NCI-H2081 treated with DMSO at 0.1 percent for 48 hours (cell line): ENCODE data around the gene TSR3.

ENCODE experiments used
- DNase-seq: peaks from one replicate; lab custom pipeline; 2025; lab: John Stamatoyannopoulos, UW

The TSR3 gene

DNA sequence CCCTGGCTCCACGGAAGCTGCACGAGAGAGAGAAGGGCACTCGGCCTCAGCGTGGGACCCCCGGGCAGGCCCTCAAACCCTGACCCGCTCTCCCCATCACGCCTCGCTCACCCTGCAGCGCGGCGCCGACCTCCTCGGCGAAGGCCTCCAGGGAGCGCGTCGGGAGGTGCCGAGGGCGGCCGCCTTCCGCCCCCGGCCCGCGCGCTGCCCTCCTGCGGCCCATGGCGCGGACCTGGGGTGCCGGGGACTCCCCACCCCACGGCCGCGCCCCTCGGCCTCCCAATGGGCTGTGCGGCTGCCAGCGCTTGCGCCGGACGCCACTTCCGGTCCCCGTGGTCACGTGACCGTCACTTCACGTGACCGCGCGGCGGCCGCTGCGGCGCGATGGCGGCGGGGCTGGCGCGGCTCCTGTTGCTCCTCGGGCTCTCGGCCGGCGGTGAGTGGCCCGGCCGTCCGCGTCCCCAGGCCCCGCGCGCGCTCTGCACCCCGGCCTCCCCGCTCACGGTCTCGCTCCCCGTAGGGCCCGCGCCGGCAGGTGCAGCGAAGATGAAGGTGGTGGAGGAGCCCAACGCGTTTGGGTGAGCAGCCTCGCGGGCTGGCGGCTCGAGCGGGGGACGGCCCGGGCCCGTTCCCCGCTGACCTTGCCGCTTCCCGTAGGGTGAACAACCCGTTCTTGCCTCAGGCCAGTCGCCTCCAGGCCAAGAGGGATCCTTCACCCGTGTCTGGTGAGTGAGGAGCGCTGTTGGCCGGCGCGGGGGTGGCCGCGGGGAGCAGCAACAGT lies at the start of gene TSR3, which contains the start of gene GNPTG:
TSR3 (minus strand) TSS at position 297 of the 781 bp plus-strand sequence; CDS start at position 223, 74 bp downstream.
GNPTG (plus strand) TSS at position 350 of the 781 bp plus-strand sequence; CDS start at position 385, 35 bp downstream.
- no peak for DNase-seq

DNA sequence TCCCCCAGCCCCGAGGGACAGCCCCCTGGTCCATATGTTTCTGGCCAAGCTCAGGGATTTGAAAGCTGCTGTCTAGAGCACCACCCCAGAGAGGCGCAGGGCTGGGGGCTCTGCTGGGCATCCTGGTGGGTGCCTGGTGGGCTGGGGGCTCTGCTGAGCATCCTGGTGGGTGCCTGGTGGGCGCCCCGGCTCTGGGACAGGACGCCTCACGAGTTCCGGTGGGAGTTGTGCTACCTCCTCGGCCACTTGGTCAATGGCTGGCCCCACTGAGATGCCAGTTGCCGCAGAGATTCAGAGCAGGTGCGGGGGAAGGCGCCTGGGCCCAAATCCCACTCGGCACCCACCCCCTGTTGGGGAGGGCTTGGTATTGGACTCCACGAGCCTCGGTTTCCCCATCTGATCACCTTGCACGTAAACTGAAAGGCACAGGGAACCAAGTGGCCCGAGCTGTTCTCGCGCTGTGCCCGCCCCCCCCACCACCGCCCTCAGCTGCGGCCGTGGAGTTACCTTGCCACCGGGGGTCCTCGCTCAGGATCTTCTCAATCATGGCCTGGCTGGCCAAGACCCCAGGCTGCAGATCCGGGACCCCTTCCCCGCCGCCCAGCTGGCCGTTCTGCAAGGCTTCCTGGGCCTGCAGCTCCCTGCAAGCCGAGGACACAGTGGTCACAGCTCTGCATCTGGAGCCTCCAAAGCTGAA lies 49.5 kb upstream of the TSR3 start:
- no peak for DNase-seq

DNA sequence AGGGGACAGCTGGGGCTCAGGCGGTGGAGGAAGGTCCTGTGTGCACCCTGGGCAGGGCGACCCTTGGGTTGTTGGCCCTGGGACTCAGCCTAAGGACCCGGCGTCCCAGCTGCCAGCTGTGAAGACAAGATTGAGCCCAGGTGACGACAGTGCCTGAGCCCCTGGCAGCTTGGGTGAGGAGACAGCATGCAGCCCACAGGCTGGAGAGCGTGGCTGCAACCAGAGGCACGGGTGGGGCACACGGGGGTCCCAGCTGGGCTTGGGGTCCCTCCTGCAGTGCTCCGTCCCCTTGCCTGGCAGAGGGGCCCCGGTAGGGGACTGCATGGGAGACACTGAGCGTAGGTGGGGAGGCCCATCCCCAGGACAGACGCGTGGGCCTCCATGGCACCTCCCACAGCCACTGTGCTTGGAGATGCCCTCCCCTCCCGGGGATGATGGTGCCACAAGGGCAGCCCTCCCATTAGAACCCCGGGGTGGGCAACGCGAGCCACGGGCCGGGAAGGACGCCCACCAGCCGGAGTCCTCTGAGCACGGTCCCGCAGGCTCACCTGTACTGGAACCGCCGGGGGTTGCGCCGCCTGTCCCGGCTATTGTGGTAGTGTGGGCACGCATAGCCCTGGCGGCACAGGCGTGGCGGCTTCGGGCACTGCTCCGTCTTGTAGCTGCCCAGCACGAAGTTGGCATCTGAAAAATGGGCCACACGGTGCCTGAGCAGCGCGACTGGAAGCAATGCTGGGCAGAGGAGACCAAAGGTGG lies 47.3 kb upstream of the TSR3 start:
- DNase-seq, result no peak

DNA sequence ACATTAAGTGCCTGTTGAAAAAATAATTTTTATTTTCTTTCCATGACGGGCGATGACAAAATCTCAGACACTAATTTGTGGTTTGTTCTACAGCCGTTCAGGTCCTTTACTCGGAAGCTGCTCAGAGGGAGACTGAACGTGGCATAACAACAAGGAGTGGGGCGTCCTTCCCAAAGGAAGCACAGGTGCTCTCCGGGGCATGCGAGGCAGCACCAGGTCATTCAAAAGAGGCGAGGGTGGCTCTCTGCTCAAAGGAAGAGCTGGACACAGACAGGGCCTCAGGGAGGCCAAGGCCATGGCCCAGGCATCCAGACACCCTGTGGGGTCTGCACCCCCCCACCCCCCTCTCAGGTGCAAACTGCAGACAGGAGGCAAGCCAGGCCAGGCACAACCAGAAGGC lies 46.7 kb upstream of the TSR3 start:
- no peak for DNase-seq

DNA sequence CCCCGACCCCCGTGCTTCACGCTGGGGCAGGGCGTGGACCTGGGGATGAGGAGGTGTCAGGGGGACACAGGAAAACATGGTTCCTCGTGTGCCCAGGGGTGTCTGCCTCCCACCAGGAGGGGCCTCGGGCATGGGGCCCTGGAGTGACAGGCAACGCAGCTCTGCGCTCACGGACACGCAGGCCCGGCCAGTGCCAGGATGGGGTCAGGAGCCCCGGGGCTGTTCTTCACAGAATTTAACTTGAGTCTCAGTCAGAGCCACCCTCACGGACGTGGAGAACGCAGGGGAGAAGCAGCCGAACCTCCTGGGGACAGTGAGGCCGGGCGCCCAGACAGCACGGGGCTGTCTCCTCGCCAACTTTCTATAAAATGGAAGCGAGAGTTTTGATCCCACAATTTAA lies 46.1 kb upstream of the TSR3 start:
- DNase-seq, result no peak

DNA sequence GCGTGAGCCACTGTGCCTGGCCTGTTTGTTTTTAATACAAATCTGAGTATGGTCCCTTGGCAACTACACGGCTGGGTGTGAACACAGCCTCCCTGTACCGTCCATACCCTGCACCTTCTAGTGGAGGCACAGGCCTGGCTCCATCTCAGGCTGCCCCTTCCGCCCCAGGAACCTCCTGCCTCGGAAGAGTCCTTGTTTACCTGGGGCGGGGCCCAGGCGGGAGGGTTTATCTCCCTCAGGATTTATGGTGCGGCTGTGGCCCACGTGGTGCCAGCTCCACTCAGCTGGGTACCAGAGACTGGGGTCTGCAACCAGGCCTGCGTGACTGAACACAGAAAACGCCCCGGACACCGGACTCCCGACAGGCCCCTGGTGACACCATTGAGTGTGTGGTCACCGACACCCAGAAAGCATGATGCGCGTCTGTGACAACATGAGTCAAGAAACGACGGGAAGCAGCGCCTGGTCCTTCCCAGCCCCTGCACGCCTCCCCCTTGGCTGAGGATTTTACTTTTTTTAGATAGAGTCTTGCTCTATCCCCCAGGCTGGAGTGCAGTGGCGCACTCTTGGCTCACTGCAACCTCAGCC lies 43.9 kb upstream of the TSR3 start:
- no peak for DNase-seq

DNA sequence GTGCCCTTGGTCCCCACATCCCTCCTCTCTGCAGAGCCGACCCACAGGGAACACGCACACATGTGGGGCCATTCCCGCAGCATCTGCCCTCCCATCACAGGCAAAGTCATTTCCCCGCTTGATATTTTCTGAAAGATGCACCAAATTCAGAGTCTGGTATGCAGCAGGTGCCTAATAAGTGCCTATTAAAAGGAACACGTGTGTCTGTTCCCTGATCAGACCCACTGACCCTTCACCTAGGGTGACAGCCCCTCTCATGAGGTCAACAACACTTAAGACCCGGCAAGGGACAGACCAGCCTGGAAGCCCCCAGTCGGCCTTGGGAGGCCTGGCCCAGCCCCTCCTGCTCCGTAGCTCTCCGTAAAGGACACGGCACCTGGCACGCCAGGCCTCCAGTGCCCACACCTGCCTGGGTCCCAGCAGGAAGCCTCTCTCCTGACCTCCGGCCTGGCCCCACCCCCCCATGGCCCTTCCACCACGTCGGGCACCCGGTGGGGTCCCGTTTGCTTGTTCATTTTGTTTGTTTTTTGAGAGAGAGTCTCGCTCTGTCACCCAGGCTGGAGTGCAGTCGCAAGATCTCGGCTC lies 42.8 kb upstream of the TSR3 start:
- DNase-seq, result no peak

DNA sequence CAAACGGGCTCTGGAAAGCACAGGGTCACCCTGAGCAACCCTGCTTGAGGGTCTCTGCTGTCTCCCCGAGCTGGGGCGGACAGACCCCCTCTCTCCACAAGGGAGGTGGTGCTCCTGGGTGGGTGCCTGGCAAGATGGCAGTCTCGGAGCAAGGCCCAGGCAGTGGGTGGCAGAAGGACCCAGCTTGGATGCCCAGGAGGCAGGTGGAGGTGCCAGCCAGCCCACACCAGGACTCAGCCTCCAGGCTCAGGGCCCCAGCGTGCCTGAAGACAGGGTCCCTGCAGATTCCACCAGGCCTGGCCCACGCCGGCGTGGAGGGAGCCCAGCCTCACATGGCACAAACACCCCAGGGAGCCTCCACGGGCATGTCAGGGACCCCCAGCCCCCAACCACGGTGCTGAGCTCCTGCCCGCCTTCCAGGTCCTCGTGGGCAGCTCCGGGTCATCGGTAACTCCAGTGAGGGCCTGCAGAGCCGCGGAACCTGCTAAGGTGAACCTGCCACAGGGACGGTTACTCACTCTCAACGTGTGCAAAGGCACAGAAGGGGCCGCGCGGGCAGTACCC lies 42.0 kb upstream of the TSR3 start:
- DNase-seq, result no peak

DNA sequence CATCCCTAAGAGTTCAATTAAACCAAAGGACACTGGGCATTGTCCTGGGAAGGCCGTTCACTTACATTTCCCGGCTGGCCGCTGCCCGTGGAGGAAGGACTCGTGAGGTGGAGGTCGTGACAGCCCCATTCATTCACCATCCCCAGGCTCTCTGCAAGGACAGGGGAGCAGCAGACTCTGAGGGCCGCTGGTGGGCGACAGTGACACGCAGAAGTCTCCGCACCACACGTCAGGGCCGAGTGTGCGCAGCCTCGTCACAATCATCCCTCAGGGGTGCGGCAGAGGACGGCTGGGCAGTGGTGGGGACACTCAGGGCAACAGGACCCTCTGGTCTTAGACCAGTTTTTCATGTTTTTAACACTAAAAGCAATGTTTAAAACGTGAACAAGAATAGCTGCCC lies 41.1 kb upstream of the TSR3 start:
- DNase-seq, result no peak

DNA sequence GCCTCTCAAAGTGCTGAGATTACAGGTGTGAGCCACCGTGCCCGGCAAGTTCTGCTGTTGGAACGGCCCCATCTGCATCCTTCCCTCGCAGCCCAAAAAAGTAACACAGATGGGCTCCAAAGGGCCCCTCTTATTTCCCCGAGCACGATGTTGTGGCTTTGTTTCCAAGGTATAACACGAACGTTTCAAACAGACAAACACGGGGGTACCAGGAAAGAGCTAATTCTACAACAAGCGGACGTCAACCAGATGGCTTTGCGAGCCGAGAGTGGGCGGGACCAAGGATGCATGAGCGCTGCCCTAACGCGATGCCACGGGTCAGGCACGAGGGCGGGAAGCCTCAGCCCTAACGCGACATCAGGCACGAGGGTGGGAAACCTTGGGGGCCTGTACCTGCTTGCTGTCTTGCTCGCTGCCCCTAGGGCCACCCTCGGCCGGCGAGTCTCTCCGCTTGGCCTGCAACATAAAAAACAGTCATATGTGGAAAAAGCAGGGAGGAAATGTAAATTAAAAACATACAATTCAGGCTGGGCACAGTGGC lies 38.6 kb upstream of the TSR3 start:
- DNase-seq, result no peak

DNA sequence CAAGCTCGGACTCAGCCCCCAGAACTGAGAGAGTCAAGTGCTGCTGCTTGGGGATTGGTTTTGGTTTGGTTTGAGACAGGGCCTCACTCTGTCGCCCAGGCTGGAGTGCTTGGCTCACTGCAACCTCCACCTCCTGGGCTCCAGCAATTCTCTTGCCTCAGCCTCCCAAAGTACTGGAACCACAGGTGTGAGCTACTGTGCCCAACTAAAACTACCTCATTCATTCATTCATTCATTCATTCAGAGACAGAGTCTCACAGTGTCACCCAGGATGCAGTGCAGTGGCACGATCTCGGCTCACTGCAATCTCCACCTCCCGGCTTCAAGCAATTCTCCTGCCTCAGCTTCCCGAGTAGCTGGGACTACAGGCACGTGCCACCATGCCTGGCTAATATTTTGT lies 38.1 kb upstream of the TSR3 start:
- DNase-seq, result no peak

DNA sequence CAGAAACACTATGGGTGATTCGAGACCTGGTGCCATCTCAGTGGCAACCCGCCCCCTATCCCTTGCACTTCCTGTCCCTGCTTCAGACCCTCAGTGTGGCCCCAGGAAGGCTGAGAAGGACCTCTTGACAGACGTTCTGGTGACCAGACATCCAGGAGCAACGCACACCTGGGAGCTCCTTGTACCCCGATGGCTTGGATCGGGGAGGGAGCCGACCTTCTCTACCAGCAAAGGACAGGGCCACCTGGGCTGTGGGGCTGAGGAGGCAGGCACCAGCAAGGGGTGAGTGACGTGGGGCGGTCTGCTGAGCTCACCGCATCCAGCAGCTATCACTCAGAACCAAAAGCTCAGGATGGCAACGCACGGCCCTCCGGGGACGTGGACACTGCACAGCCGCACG lies 35.7 kb upstream of the TSR3 start:
- no peak for DNase-seq

DNA sequence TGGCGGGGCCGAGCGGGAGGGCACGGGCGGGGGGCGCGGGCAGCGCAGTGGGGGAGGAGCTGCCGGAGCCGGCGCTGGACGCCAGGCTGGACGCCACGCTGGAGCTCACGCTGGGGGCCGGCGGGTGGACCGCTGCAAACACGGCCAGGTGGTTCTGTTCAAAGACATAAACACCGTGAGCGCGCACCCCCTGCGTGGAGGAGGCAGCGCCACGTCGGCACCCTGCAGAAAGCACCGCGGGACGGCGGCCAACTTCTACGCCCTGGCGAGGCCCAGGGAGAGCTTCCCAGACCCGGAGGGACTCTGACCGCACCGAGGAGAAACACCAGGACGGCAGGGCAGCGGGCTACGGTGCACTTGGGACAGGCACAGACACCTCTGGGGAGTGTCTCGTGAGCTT lies 33.6 kb upstream of the TSR3 start:
- no peak for DNase-seq

DNA sequence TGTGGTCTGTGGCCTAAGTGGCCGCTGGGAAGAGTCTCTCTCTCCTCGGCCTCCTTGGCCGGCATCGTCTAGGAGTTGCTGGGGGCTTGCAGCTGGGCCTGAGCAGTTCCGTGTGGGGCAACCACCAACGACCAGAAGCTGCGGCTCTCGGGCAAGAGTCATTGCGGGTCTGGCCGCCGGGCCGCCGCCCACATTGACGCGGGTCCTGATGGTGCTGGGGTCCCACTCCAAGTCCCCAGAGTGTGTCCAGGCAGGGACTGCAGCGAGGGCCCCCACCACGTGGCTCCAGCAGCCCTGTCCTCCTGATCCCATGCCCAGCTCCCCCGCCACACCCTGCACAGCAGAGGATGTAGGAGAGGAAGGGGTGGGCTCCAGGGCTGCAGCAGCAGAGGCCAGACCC lies 31.9 kb upstream of the TSR3 start:
- no peak for DNase-seq

DNA sequence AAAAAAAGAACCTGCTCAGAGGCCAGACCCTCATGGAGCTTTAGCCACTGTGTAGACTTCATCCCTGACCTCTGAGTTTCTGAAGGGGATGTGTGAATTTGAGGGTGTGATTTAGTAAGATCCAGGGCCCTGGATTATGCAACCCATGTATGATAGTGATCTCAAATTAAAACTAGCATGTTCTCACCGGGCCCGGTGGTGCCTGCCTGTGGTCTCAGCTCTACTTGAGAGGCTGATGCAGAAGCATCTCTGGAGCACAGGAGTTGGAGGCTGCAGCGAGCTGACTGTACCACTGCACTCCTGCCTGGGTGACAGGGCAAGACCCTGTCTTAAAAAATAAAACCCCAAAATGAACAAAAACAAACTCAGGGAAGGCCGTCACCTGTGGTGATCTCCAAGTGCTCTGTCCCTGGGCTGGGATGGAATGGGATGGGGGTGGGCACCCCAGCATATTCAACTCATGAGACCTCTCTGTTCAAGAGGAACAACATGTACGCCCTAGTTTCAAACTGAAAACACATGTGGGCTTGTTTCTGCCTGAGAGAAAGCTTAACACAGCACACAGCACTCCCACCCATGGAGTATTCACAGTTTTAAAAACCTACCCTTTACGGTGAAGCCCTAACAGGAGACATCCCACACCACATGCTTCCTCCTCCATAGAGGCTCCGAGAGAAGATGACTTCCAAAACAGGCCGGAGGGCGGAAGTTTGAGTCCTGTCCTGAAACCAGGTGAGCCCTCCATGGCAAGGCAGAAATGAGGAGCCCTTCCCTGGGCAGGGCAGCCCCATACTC lies 30.1 kb upstream of the TSR3 start:
- DNase-seq, result no peak

DNA sequence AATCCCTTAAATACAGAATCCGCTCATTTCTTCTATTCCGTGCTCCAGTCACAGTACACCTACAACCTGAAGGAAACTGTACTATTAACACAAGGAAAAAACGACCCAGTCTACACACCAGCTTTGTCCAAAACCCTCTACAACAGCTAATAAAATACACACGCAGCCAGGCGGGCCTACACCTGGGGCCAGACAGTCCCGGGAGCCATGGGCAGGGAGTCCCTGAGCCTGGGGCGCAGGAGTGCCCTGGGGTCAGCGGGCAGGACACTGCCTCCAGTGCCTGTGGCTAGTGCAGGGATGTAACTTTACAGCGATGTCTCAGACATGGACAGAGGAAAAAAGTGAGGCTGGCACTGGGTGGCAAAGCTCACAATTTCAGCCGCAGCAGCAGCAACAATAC lies 28.5 kb upstream of the TSR3 start:
- DNase-seq, result no peak

DNA sequence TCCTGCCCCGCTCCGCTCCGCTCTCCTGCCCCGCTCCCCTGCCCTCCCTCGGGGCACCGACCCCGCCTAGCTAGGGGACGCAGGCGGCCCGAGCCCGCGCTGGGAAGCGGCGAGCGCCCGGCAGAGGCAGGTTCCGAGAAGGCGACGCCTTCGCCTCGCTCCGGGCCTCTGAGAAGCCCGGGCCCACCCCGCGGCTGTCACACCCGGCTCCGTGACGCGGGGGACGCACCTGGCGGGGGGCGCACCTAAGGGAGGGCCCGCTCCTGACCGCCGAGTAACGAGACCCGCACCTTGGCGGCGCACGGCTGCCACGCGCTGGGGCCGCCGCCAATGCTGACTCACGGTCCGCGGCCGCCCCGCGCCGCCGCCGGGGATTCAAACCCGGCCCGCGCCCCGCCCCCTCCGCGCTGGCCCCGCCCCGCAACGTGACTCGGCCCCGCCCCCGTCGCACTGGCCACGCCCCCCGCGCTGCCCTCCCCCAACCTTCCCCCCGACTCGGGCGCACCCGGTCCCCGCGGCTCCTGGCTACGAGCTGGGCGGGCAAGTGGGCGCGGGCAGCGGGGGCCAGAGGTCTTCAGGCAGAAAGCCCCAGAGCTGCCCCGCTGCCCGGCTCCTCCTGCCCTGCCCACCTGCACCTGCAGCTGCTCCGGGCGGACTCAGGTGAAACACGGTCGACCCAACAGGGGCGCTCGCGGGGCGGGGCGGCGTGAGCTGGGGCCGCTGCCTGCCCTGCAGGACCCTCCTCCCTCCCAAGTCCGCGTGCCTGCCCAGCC lies 27.8 kb upstream of the TSR3 start:
- DNase-seq, result no peak

DNA sequence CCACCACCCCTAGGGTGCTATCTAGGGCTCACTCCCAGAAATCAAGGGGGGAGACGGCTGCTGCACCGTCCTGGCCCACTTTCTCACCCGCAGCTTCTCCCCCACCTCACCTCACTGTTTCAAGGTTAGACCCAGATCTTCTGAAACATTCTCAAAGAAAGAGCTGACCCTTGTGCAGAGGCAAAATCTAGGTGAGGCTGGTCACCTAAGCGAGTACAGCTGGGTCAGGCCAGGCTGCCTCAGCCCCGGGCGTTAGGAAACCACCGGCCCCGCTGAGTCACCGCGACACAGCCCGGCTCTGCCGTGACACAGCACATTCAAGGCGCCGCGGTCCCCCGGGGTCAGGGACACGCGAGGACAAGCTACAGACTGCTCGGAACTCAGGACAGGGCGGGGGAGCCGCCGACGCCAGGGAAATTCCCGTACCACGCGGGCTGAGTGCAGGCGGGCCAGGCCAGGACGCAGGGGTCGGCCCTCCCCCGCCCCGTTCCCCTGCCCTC lies 27.2 kb upstream of the TSR3 start:
- no peak for DNase-seq

DNA sequence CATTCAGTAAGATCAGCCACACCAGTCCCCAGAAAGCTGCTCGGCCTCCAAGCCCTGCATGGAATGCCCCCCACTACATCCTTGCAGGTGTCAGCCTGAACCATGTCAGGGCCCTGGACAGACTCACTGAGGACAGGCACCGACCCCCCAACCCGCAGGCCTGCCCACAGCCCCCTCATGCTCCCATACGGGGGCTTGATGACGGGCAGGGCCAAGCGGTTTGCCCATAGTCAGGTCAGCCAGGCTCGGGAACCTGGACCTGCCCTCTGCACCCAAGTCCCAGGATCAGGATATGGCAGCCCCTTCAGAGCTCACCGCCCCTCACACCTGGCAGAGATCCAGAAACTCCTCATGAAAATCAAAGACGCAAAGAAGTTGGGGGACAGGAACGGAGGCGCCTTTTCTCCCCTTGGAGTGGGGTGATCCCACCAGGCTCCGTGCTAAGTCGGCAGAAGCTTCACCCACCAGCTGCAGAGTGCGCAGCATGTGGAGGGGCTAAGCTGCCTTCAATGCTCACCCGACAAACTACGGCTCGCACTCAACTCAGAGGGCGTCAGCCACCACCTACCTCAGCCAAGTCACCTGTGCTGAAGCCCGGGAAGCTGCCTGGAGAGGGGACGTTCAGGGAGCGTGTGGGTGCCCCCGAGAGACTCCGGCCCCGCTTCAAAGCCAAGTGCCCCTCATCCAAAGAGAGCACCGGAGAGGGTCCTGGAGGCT lies 26.6 kb upstream of the TSR3 start:
- DNase-seq, result no peak
